Measurements from ENCODE around the gene NES.

Gene NES

GRCh38 chr1:156659661-156659987 is 17.6 kb downstream of the NES start:
- no peak for ATAC-seq
- TF ChIP-seq TCF4 (CRISPR knock-in tag; IDR thresholded peaks at IDR 0.05; ENCODE audit: borderline replicate concordance) (no peak), PATZ1 (CRISPR knock-in tag; IDR thresholded peaks at IDR 0.05; ENCODE audit: borderline replicate concordance) (no peak), RARB (CRISPR knock-in tag; IDR thresholded peaks at IDR 0.05) (no peak), CSRNP3 (CRISPR knock-in tag; IDR thresholded peaks at IDR 0.05) (no peak)

- no peak for TF ChIP-seq TSHZ2 (CRISPR knock-in tag; IDR thresholded peaks at IDR 0.05)
- TF ChIP-seq TCF4 (CRISPR knock-in tag; IDR thresholded peaks at IDR 0.05; ENCODE audit: borderline replicate concordance): no peak
- TF ChIP-seq ISL1 (CRISPR knock-in tag; IDR thresholded peaks at IDR 0.05): no peak
- no peak for TF ChIP-seq ZNF565 (CRISPR knock-in tag; conservative IDR thresholded peaks at IDR 0.05; ENCODE audit: low read depth)
- TF ChIP-seq ESRRG (CRISPR knock-in tag; IDR thresholded peaks at IDR 0.05): no peak
- no peak for TF ChIP-seq CREB5 (CRISPR knock-in tag; IDR thresholded peaks at IDR 0.05; ENCODE audit: low read depth)
- TF ChIP-seq BACH2 (CRISPR knock-in tag; IDR thresholded peaks at IDR 0.05; ENCODE audit: borderline replicate concordance): no peak
- TF ChIP-seq CSRNP3 (CRISPR knock-in tag; IDR thresholded peaks at IDR 0.05): no peak
- TF ChIP-seq PPARA (CRISPR knock-in tag; IDR thresholded peaks at IDR 0.05; ENCODE audit: borderline replicate concordance): no peak
- TF ChIP-seq CSDC2 (CRISPR knock-in tag; IDR thresholded peaks at IDR 0.05): no peak
- TF ChIP-seq ZFP3 (CRISPR knock-in tag; IDR thresholded peaks at IDR 0.05): no peak
- no peak for TF ChIP-seq ZNF8 (CRISPR knock-in tag; IDR thresholded peaks at IDR 0.05)
- TF ChIP-seq OSR1 (CRISPR knock-in tag; IDR thresholded peaks at IDR 0.05): no peak
- no peak for TF ChIP-seq ARNTL (CRISPR knock-in tag; IDR thresholded peaks at IDR 0.05; ENCODE audit: borderline replicate concordance, low read depth)
- TF ChIP-seq PATZ1 (CRISPR knock-in tag; IDR thresholded peaks at IDR 0.05; ENCODE audit: borderline replicate concordance): no peak
- TF ChIP-seq ZNF70 (CRISPR knock-in tag; IDR thresholded peaks at IDR 0.05): no peak
- ATAC-seq: no peak
Observed at GRCh38 chr1:156658945-156659574, 18.1 kb downstream of the NES start.

GRCh38 chr1:156658496-156658895 is 18.7 kb downstream of the NES start:
- TF ChIP-seq SNAI2 (CRISPR knock-in tag; IDR thresholded peaks at IDR 0.05): no peak
- TF ChIP-seq BACH2 (CRISPR knock-in tag; IDR thresholded peaks at IDR 0.05; ENCODE audit: borderline replicate concordance): no peak
- TF ChIP-seq ZNF70 (CRISPR knock-in tag; IDR thresholded peaks at IDR 0.05): no peak
- TF ChIP-seq ZC3H10 (CRISPR knock-in tag; IDR thresholded peaks at IDR 0.05): no peak
- no peak for TF ChIP-seq TOX (CRISPR knock-in tag; IDR thresholded peaks at IDR 0.05; ENCODE audit: borderline replicate concordance)
- no peak for TF ChIP-seq TCF4 (CRISPR knock-in tag; IDR thresholded peaks at IDR 0.05; ENCODE audit: borderline replicate concordance)
- no peak for TF ChIP-seq ZNF565 (CRISPR knock-in tag; conservative IDR thresholded peaks at IDR 0.05; ENCODE audit: low read depth)
- no peak for TF ChIP-seq PPARA (CRISPR knock-in tag; IDR thresholded peaks at IDR 0.05; ENCODE audit: borderline replicate concordance)
- no peak for TF ChIP-seq ZFP3 (CRISPR knock-in tag; IDR thresholded peaks at IDR 0.05)
- no peak for TF ChIP-seq ESRRG (CRISPR knock-in tag; IDR thresholded peaks at IDR 0.05)
- no peak for TF ChIP-seq GLIS3 (CRISPR knock-in tag; IDR thresholded peaks at IDR 0.05)
- TF ChIP-seq POU6F1 (CRISPR knock-in tag; IDR thresholded peaks at IDR 0.05; ENCODE audit: borderline replicate concordance, low read depth): no peak
- TF ChIP-seq RARB (CRISPR knock-in tag; IDR thresholded peaks at IDR 0.05): no peak
- no peak for TF ChIP-seq CSRNP3 (CRISPR knock-in tag; IDR thresholded peaks at IDR 0.05)
- no peak for TF ChIP-seq ZNF8 (CRISPR knock-in tag; IDR thresholded peaks at IDR 0.05)
- no peak for ATAC-seq
